Fibroblast of villous mesenchyme (primary cell): ENCODE measurements around the gene BARHL2. TPM values are rescaled to one million over a fixed set of nuclear protein-coding genes. Genes with fewer than 3 reads are reported as not detected.

Source experiments
- DNase-seq: peaks from one replicate; pipeline ENCODE4 v3.0.0-alpha.2; 2010; ENCODE audit warnings: low read depth
- H3K4me3 ChIP-seq: 2 replicates; pipeline ENCODE4 v1.5.1; 2011; ENCODE audit warnings: low read depth, mild to moderate bottlenecking, low read length
- CTCF ChIP-seq: IDR thresholded peaks from 2 replicates; pipeline ENCODE4 v1.5.1; 2012; ENCODE audit warnings: low read depth, mild to moderate bottlenecking, low read length; ENCODE audit not compliant: insufficient read depth
- total RNA-seq: library from RNA; depleted of rRNA; stranded (reverse); fragments of >200 nt; gene quantifications from 2 replicates; pipeline ENCODE4 v1.2.3, GENCODE V29; 2012

The BARHL2 gene
- total RNA-seq, 1 donor: not detected

- H3K4me3 ChIP-seq: no peak overlapping the region
- peak; percentile 28 for TF ChIP-seq CTCF
- DNase-seq: no peak
These were observed 12.6 kb upstream of the BARHL2 start for GRCh38 chr1:90729504-90730242.

GRCh38 chr1:90728502-90729287 is 11.6 kb upstream of the BARHL2 start:
- no peak for TF ChIP-seq CTCF
- H3K4me3 ChIP-seq: no peak overlapping the region
- no peak for DNase-seq

GRCh38 chr1:90727917-90728501 is 10.9 kb upstream of the BARHL2 start:
- no peak for TF ChIP-seq CTCF
- no peak overlapping the region for H3K4me3 ChIP-seq
- no peak for DNase-seq

GRCh38 chr1:90726986-90727480 is 9.9 kb upstream of the BARHL2 start:
- no peak for TF ChIP-seq CTCF
- no peak for DNase-seq
- H3K4me3 ChIP-seq: no peak overlapping the region

- no peak overlapping the region for H3K4me3 ChIP-seq
- no peak for TF ChIP-seq CTCF
- no peak for DNase-seq
These were observed 9.4 kb upstream of the BARHL2 start for GRCh38 chr1:90726425-90726985.

- no peak for DNase-seq
- peak overlapping the region; percentile 12 for H3K4me3 ChIP-seq
- TF ChIP-seq CTCF: no peak
These were observed 8.7 kb upstream of the BARHL2 start for GRCh38 chr1:90725657-90726424.
